HEK293T (cell line): ENCODE results near the gene SUPT20HL2.
"Not testable (repeated sequence)": the region's sequence is repeated elsewhere in the genome, so short reads cannot be mapped to it uniquely, and the experiment has no call there.

Experiments
- CTBP1 ChIP-seq: fragments of 450-650 bp; IDR thresholded peaks from 2 replicates; pipeline ENCODE4 v1.6.1; 2016; ENCODE audit warnings: borderline replicate concordance
- L3MBTL2 ChIP-seq: fragments of 450-650 bp; conservative IDR thresholded peaks from 2 replicates; pipeline ENCODE4 v1.6.1; 2016; ENCODE audit warnings: mild to moderate bottlenecking
- SUZ12 ChIP-seq: fragments of 450-650 bp; IDR thresholded peaks from 2 replicates; pipeline ENCODE4 v1.6.1; 2016; ENCODE audit warnings: mild to moderate bottlenecking

GRCh38 chrX:24362089-24362745, 48.3 kb upstream of the SUPT20HL2 start:
- TF ChIP-seq CTBP1, L3MBTL2, SUZ12: not testable (repeated sequence)
